GM12874 (cell line): ENCODE data around the gene WDR43.

ENCODE experiments used
- TF ChIP-seq, protein P1 (sequence below): IDR thresholded peaks from 2 replicates; pipeline ENCODE4 v1.5.1; 2011; ENCODE audit warnings: low read depth, mild to moderate bottlenecking, control low read depth, low read length, moderate library complexity; ENCODE audit not compliant: insufficient read depth

Gene WDR43

DNA sequence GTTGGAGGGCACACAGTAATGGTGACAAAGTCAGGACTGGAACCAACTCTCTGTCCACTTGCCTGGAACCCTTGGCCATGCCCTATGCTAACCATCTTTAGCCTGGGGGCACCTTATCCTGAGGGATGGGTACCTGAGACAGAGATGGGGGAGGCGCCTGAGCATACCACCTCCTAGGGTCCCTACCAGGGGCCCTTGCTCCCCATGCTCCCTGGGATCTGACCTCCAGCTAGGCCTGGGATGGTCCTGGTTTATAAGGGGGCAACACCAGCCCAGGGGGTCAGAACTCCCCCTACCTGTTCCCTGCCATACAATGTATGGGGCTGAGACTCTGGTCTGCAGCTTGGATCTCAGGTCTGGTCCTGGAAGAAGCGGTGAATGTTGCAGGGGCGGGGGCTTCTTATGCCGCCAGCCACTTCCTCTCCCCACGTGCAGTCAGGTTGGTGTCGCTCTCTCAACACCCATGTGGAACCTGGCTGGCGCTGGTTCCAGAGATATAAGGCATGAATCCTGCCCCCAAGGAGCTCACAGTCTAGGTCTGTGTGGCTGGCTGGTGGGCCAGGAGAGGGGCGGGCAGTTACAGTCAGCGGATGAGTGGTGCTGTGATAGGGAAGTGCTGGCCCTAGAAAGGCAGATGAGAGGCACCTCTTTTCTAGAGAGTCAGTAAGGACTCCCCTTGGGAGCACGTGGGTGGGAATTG, 82.9 kb downstream of the WDR43 start:
- TF ChIP-seq, protein P1, sequence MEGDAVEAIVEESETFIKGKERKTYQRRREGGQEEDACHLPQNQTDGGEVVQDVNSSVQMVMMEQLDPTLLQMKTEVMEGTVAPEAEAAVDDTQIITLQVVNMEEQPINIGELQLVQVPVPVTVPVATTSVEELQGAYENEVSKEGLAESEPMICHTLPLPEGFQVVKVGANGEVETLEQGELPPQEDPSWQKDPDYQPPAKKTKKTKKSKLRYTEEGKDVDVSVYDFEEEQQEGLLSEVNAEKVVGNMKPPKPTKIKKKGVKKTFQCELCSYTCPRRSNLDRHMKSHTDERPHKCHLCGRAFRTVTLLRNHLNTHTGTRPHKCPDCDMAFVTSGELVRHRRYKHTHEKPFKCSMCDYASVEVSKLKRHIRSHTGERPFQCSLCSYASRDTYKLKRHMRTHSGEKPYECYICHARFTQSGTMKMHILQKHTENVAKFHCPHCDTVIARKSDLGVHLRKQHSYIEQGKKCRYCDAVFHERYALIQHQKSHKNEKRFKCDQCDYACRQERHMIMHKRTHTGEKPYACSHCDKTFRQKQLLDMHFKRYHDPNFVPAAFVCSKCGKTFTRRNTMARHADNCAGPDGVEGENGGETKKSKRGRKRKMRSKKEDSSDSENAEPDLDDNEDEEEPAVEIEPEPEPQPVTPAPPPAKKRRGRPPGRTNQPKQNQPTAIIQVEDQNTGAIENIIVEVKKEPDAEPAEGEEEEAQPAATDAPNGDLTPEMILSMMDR = no peak

DNA sequence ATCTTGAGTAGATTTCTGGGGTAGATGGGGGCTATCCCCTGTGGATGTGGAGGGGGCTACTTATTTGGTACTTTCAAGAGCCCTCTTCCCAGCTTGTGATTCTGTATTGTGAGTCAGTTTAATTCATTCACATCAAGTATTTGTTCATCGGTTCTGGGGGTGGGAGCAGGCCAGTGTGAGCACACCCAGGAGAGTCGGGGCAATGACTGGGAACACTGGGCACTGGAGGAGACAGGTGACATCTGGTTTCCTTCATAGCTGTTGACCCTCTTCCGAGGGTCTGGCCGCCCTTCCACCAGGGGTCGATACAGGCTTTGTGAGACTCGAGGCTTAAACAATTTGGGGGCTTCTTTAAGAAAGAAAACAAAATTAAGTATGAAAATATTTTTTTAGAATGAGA, 84.1 kb downstream of the WDR43 start:
- TF ChIP-seq, protein P1 = no peak

DNA sequence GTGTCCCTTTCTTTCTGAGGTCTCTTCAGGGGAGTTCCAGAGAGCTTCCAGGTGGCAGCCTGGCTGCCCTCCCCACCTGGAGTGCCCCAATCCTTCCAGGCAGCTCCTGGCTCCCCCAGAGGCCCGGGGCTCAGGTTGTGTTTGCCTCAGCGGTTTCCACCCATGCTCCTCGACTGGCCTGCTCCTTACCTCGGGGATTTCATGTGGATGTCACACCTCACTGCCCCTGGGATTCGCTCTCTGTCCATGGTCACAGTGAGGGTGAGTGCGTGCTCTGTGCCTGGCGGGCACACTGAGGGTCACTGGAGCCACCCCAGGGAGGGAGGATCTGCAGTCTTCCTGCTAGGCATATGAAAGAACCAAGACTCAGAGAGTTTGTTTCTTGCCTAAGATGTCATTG, 84.6 kb downstream of the WDR43 start:
- TF ChIP-seq, protein P1 = no peak

DNA sequence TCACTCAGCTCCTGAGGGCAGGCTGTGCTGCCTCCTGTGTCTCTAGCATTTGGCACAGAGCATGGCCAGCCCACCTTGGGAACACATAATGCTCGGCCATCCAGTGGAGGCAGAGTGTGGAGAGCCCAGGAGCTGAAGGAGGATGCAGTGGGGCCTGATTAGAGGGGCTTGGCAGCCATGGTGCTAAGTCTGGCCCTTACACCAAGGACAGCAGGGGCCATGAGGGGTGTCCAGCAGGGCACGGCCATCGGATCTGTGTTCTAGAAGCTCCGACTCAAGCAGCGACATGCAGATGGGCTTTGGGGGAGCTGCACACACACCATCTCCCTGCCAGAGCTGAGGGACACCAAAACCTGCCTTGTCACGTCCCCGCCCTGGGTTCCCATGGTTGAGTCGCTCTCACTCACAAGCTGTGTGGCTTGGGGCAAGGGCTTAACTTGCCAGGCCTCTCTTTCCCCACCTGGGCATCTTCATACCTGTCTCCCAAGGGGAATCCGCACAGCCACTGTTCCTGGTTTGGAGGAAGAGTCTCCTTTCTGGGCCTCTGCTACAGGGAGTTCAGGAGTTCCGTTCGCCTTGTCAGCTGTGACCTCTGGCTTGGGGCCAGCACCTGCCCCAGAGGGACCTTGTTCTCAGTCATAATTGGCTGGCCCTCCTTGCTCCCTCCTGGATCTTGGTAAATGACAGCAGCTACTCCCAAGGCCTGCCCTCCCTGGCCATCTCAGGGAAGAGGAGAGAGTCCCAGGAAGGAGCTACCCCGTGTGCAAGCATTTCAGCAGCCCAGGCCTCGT, 85.3 kb downstream of the WDR43 start:
- TF ChIP-seq, protein P1 = no peak

DNA sequence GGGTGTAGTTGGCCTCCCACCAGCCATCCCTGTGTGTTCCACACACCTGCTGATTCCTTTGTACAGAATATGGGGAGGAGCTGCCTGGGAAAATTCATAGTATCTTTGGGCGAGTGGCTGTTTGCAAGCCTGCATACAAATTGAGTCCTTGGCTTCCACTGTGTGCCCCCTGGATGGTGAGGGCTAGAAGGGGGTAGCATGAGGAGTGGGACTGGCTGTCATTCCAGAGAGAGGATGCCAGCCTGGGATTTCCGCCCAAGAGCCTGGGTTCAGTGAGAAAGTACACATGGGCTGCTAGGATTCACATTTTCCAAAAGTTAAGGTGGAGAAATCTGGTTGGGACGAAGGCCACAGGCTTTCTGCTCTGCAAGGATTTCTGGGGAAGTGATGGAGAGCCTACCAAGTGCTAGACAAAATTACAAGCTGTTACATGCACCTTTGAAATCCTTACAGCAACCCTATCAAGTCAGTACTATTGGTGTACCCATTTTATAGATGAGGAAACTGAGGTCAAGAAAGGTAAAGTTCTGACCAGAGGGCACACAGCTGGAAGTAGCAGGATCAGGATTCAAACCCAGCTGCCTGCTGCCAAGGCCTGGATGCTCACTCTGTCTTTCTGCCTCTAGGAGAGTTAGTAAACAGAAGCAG, 86.0 kb downstream of the WDR43 start:
- TF ChIP-seq, protein P1 = no peak

DNA sequence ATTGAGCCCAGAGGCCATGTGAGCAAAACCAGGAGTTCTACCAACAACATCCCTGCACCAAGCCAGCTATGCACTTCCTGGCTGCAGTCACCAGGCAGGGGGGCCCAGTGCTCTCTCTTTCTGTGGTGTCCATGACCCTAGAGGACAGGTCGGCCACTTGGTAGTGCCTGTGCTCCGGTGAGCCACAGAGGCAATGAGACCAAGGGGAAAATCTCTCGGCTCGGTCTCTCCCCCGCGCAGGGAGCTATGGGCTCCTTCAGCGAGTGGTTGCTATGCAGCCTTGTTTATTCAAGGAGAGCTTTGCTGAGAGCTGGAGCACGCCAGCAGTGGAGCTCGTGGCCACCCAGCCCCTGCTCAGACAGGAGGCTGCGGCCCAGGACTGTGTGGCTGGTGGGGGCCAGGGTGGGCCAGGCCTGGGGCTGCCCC, 86.6 kb downstream of the WDR43 start, which contains the start of gene TOGARAM2:
Gene TOGARAM2 (plus strand): TSS at position 283 of the 426 bp plus-strand sequence. CDS start 13,537 bp downstream, outside the sequence.
- TF ChIP-seq, protein P1 = no peak
